B cell (primary cell): ENCODE data around the gene PRKX.
"Not testable (repeated sequence)": the region's sequence is repeated elsewhere in the genome, so short reads cannot be mapped to it uniquely, and the experiment has no call there.

Experiments
- CTCF ChIP-seq: fragments of 200-600 bp; IDR thresholded peaks from one replicate; pipeline ENCODE4 v1.8.0; 2022; ENCODE audit warnings: antibody characterized with exemption, mild to moderate bottlenecking
- EZH2 ChIP-seq: IDR thresholded peaks from 2 replicates; pipeline ENCODE4 v1.6.1; 2012; ENCODE audit warnings: borderline replicate concordance, low read depth, mild to moderate bottlenecking, moderate library complexity, low read length; ENCODE audit not compliant: insufficient read depth, poor library complexity, severe bottlenecking

GRCh38 chrX:3732326-3733042, 19.0 kb upstream of the PRKX start:
- TF ChIP-seq CTCF, EZH2: not testable (repeated sequence)
